Neutrophil (primary cell): ENCODE measurements around the gene DUS2.
"Not testable (repeated sequence)": the region's sequence is repeated elsewhere in the genome, so short reads cannot be mapped to it uniquely, and the experiment has no call there.

ENCODE experiments used
- H3K27ac ChIP-seq: fragments of 200-600 bp; sonication (generic); 2 replicates; pipeline ENCODE4 v1.5.1; 2016; ENCODE audit warnings: mild to moderate bottlenecking, moderate library complexity
- H3K27me3 ChIP-seq: fragments of 200-600 bp; sonication (generic); 2 replicates; pipeline ENCODE4 v1.6.0; 2016; ENCODE audit warnings: mild to moderate bottlenecking
- H3K36me3 ChIP-seq: fragments of 200-600 bp; sonication (generic); 2 replicates; pipeline ENCODE4 v1.5.1; 2017
- H3K4me1 ChIP-seq, 2 experiments: fragments of 200-600 bp in 1 of 2; sonication (generic) in 1 of 2; 1 replicate in 1 of 2; 2 replicates in 1 of 2; pipeline versions ENCODE4 v1.5.1 to v1.6.1; 2013 to 2016; ENCODE audit warnings: low read depth in 1 of 2, low read length in 1 of 2, mild to moderate bottlenecking in 1 of 2, moderate library complexity in 1 of 2; ENCODE audit not compliant: control insufficient read depth in 1 of 2, insufficient read depth in 1 of 2
- H3K4me3 ChIP-seq, 2 experiments: fragments of 200-600 bp in 1 of 2; sonication (generic) in 1 of 2; 1 replicate in 1 of 2; 2 replicates in 1 of 2; pipeline ENCODE4 v1.5.1; 2013 to 2016; ENCODE audit warnings: low read depth in 1 of 2, low read length in 1 of 2, mild to moderate bottlenecking in 1 of 2, moderate library complexity in 1 of 2
- H3K9me3 ChIP-seq: fragments of 200-600 bp; sonication (generic); 2 replicates; pipeline ENCODE4 v1.5.1; 2016
- CTCF ChIP-seq: fragments of 200-600 bp; sonication (generic); IDR thresholded peaks from 2 replicates; pipeline ENCODE4 v1.5.1; 2016; ENCODE audit warnings: antibody characterized with exemption

The DUS2 gene

GRCh38 chr16:68111379-68111778, 88.3 kb downstream of the DUS2 start:
- H3K27ac ChIP-seq, result no peak overlapping the region
- no peaks in the 10 kb centered on the region for H3K36me3 ChIP-seq
- TF ChIP-seq CTCF, result no peak
- no peak overlapping the region for H3K4me3 ChIP-seq
- H3K9me3 ChIP-seq, result no peaks in the 10 kb centered on the region
- H3K27me3 ChIP-seq, result no peaks in the 10 kb centered on the region
- peaks cover 15 to 16% of the 10 kb centered on the region in 2 experiments for H3K4me1 ChIP-seq

- TF ChIP-seq CTCF, result no peak
- Histone ChIP-seq H3K9me3 (no peaks in the 10 kb centered on the region), H3K27me3 (no peaks in the 10 kb centered on the region), H3K4me1 (peaks cover 16 to 19% of the 10 kb centered on the region in 2 experiments), H3K4me3 (peak overlapping the region; percentile 12 to 42), H3K27ac (peak overlapping the region; percentile 61), H3K36me3 (no peaks in the 10 kb centered on the region)
Observed at GRCh38 chr16:68113059-68113761, 90.1 kb downstream of the DUS2 start.

GRCh38 chr16:68113765-68114240, 90.7 kb downstream of the DUS2 start:
- peaks cover 16 to 19% of the 10 kb centered on the region in 2 experiments for H3K4me1 ChIP-seq
- no peaks in the 10 kb centered on the region for H3K36me3 ChIP-seq
- no peaks in the 10 kb centered on the region for H3K27me3 ChIP-seq
- no peak overlapping the region for H3K4me3 ChIP-seq
- no peak for TF ChIP-seq CTCF
- H3K9me3 ChIP-seq, result no peaks in the 10 kb centered on the region
- H3K27ac ChIP-seq, result peak overlapping the region; percentile 61

- peaks cover 16 to 19% of the 10 kb centered on the region in 2 experiments for H3K4me1 ChIP-seq
- H3K36me3 ChIP-seq, H3K27me3 ChIP-seq, H3K27ac ChIP-seq, H3K4me3 ChIP-seq, H3K9me3 ChIP-seq: not testable (repeated sequence)
Observed at GRCh38 chr16:68114939-68115338, 91.9 kb downstream of the DUS2 start.

GRCh38 chr16:68115851-68116250, 92.8 kb downstream of the DUS2 start:
- Histone ChIP-seq H3K4me3 (no peak overlapping the region), H3K36me3 (no peaks in the 10 kb centered on the region), H3K4me1 (peaks cover 16 to 19% of the 10 kb centered on the region in 2 experiments), H3K9me3 (no peaks in the 10 kb centered on the region), H3K27me3 (no peaks in the 10 kb centered on the region), H3K27ac (peak overlapping the region; percentile 35)
- no peak for TF ChIP-seq CTCF

- H3K9me3 ChIP-seq, result no peaks in the 10 kb centered on the region
- H3K27me3 ChIP-seq, result no peaks in the 10 kb centered on the region
- TF ChIP-seq CTCF, result peak; percentile 30
- peaks cover 16 to 19% of the 10 kb centered on the region in 2 experiments for H3K4me1 ChIP-seq
- no peak overlapping the region for H3K4me3 ChIP-seq
- peak overlapping the region; percentile 35 for H3K27ac ChIP-seq
- no peaks in the 10 kb centered on the region for H3K36me3 ChIP-seq
Observed at GRCh38 chr16:68116256-68116867, 93.3 kb downstream of the DUS2 start.
